GM21528 (cell line): ENCODE measurements around the gene MMP1.
A peak's percentile ranks its signal among the peaks of the same experiment; 100 is the strongest.

Source experiments
- ATAC-seq: cut with Tn5 transposase; IDR thresholded peaks from one replicate; pipeline ENCODE4 v1.9.1; 2021; ENCODE audit warnings: mild to moderate bottlenecking, moderate library complexity; ENCODE audit not compliant: unreplicated experiment, low FRiP score

The MMP1 gene

GRCh38 chr11:102809971-102810370, 12.0 kb upstream of the MMP1 start:
- no peak for ATAC-seq

- no peak for ATAC-seq
Observed at GRCh38 chr11:102807921-102808320, 10.0 kb upstream of the MMP1 start.

- no peak for ATAC-seq
Observed at GRCh38 chr11:102806296-102806695, 8.3 kb upstream of the MMP1 start.

- ATAC-seq, result no peak
Observed at GRCh38 chr11:102802341-102802740, 4.4 kb upstream of the MMP1 start.

GRCh38 chr11:102800767-102801166, 2.8 kb upstream of the MMP1 start:
- ATAC-seq, result no peak

GRCh38 chr11:102799681-102800340, 1.9 kb upstream of the MMP1 start:
- no peak for ATAC-seq

- ATAC-seq, result peak; percentile 89
Observed at GRCh38 chr11:102794382-102794781, 3.6 kb downstream of the MMP1 start.

GRCh38 chr11:102793677-102794290, 4.2 kb downstream of the MMP1 start:
- ATAC-seq, result no peak

GRCh38 chr11:102792604-102793003, 5.4 kb downstream of the MMP1 start:
- ATAC-seq, result no peak

GRCh38 chr11:102791271-102792036, 6.5 kb downstream of the MMP1 start:
- no peak for ATAC-seq

GRCh38 chr11:102788334-102788995, 9.5 kb downstream of the MMP1 start:
- ATAC-seq, result no peak

- no peak for ATAC-seq
Observed at GRCh38 chr11:102784380-102784779, 13.6 kb downstream of the MMP1 start.

- ATAC-seq, result no peak
Observed at GRCh38 chr11:102783720-102784119, 14.2 kb downstream of the MMP1 start.

- no peak for ATAC-seq
Observed at GRCh38 chr11:102783016-102783415, 14.9 kb downstream of the MMP1 start.

GRCh38 chr11:102781676-102782075, 16.3 kb downstream of the MMP1 start:
- no peak for ATAC-seq

- no peak for ATAC-seq
Observed at GRCh38 chr11:102780491-102780918, 17.5 kb downstream of the MMP1 start, which contains the start of gene MMP10. Gene MMP10 (minus strand): TSS chr11:102780628. CDS start chr11:102780591, 37 bp downstream.

- no peak for ATAC-seq
Observed at GRCh38 chr11:102776454-102776853, 21.5 kb downstream of the MMP1 start.

- no peak for ATAC-seq
Observed at GRCh38 chr11:102773386-102773785, 24.6 kb downstream of the MMP1 start.

GRCh38 chr11:102771351-102771750, 26.6 kb downstream of the MMP1 start:
- no peak for ATAC-seq

- no peak for ATAC-seq
Observed at GRCh38 chr11:102770191-102770590, 27.8 kb downstream of the MMP1 start.

GRCh38 chr11:102767800-102768199, 30.2 kb downstream of the MMP1 start:
- ATAC-seq, result no peak
